Measurements from ENCODE around the gene LIX1L.

DNA sequence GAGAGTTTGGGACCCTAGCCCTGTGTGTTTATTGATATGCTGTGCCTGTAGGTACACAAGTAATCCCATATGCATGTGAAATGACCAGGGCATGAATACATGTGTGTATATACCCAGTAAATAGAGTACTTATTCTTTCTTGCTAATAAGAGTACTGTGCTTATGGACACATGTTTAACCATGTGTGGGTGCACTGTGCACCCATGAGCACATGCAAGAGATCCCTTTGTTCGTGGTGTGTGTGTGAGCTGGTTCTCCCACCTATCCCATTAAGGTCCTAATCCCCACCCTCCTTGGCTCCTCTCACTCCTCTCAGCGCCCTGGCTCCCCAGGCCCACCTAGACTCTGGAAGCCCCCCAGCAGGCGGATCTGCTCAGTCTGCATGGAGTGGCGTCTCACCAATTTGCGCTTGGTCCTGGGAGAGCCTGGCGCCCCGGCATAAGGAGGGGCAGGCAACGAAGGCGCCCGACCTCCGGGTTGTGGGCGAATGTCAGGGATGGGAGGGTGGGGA is 2.2 kb upstream of the LIX1L start:
- no peak for TF ChIP-seq CTCF (IDR thresholded peaks at IDR 0.05)
- no peak for TF ChIP-seq POLR2A (IDR thresholded peaks at IDR 0.05)
- TF ChIP-seq EP300 (IDR thresholded peaks at IDR 0.05) = no peak
